Activated T-cell treated with anti-CD3 and anti-CD28 coated beads for 48 hours (primary cell): ENCODE data around the gene UTP11.

Experiments
- DNase-seq: peaks from one replicate; pipeline ENCODE4 v3.0.0-alpha.2; 2020; ENCODE audit warnings: low read depth

UTP11 gene

DNA sequence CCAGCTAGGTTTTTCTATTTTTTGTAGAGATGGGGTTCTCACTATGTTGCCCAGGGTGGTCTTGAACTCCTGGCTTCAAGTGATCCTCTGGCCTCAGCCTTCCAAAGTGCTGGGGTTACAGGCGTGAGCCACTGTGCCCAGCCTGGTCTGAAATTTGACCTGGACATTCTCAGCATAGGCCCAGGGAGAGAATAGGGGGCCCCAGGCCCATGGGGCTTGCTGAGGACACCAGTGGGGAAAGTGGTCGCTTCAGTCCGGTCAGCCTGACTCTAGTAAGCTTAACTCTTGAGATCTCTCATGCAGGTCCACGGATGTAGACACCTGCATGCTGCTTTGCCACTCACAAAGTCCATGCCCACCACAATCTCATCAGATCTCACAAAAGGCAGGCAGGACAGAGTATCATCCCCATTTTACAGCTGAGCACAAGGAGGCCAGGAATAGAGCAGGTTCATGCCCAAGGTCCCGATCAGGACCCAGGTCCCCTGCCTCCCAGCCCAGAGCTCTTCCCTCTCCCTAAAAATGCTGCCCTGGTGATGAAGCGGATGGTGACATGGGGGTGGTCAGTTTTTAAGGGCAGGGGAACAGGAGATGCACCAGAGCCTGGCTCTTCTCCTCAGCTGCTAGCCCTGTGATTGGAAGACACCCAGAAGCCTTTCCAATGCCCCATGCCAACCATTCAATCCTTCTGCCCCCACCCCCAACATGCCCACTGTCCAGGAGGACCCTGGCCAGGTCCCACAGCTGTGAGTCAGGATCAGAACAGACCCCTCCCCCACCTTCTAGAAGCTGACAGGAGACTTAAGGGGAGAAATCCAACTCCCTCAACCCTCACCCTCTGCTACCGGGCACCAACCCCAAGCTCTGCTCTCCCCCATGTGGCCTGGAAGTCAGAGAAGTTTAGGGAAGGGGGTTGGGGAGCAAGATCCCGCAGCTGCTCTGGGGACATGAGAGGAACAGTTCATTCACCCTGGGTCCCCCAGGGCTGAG, 9.0 kb upstream of the UTP11 start:
- DNase-seq = no peak

DNA sequence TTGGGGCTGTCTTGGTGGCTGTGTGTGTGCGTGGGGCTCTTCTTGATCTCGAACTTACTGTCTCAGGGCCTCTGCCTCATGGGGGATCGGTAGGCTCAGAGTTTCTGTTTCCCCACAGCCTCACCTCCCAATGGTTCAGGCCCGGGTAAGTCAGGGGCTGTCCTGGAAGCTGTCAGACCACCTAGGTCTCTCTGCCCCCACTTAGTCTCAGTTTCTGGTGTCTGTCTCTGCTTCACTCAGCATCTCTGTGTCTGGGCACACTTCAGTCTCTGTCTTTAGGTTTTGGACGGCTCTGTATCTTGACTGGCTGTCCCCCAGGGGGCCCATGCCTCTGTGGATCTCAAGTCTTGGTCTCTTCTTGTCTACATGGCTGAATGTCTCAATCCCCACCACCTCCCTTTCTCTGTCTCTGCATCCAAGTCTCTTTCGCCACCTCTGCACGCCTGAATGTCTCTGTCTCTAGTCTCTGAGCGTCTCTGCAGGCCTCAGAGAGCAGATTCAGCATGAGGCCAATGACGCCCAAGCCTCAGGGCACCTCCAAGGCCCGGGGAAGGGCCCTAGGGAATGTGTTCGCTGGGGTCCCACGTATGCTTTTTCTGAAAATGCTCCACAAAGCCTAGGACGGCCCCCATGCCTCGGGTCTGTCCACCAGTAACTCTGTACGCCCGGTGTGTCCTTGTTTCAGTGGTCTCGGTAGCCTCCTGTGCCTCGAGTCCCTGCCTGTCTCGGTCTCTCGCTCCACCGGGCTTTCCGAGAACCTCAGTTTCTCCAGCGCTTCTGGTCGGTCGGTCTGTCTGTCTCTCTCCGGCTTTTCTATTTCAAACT, 8.0 kb upstream of the UTP11 start:
- no peak for DNase-seq

DNA sequence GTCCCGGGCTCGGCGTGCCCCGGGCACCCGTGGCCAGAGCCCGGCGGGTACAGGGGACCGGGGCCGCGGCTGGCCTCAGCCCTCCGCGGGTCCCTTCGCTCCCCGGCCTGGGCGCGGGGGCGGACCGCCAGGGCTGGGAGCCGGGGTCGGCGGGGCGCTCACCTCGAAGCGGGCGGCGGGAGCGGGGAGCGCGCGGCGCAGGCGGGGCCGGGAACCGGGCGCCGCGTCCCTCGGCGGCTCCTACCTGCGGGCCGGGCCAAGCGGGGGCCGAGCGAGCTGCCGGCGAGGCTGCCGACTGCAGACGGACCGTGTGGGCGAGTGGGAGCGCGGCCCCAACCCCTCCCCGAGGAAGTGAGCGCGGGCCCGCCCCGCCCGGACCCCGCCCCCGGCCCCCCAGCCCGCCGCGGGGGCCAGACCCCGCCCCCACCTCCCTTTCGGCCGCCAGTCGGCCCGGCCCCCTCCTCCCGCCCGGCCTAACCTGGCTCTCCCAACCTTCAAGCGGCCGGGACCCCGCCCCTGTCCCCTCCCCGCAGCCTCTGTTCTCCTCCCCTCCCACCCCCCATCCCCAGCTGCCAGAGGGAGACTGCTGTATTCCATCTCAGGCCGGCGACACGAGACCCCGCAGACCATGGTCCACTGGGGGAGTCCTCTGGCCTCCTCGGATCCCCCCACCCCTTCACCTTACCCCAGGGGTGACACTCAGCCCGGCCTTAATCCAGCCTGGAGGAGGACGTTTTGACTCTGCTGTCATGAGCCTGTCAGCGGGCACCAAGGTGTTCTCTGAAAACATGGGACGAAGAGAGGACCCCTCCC, 7.1 kb upstream of the UTP11 start, which contains the start of gene FHL3:
Gene FHL3, minus strand, starts transcription at position 320 of the 813 bp plus-strand sequence. CDS start 6,102 bp downstream, outside the sequence.
- DNase-seq = peak; percentile 57

DNA sequence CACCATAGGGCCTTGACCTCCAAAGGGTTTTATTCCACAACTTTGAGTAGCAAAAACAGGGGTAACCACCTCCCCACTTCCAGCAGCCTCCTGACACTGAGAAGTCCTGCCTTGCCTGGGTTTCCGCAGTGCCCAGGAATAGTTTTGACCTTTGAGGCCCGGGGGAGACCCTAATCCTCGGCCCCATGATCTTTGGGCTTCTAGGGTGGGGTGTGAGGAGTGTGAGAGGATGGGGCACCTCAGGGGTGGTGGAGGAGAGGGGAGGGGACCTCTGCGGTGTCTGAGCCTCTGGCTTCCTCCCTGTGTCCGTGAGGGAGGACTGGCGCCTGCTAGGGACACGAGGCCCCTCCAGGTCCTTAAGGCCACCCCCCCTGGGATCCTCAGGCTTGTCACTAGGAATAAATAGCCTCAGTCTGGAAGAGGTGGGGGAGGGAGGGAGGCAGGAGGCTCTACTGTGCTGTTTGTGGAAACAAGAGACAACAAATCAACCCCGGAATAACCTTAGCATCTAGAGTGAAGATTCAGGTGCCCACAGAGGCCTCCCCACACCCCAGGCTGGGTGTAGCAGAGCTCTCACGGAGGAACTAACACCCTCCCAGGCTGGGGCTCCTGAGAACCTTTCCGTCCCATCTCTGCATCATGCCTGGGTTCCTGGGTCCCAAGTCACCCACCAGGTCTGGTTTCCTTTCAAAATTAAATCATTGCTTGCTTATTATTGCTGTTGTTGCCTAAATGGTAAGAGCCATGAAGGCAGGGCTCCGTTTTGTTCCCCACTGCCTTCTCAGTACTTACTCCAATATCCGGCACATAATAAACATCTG, 6.3 kb upstream of the UTP11 start:
- no peak for DNase-seq

DNA sequence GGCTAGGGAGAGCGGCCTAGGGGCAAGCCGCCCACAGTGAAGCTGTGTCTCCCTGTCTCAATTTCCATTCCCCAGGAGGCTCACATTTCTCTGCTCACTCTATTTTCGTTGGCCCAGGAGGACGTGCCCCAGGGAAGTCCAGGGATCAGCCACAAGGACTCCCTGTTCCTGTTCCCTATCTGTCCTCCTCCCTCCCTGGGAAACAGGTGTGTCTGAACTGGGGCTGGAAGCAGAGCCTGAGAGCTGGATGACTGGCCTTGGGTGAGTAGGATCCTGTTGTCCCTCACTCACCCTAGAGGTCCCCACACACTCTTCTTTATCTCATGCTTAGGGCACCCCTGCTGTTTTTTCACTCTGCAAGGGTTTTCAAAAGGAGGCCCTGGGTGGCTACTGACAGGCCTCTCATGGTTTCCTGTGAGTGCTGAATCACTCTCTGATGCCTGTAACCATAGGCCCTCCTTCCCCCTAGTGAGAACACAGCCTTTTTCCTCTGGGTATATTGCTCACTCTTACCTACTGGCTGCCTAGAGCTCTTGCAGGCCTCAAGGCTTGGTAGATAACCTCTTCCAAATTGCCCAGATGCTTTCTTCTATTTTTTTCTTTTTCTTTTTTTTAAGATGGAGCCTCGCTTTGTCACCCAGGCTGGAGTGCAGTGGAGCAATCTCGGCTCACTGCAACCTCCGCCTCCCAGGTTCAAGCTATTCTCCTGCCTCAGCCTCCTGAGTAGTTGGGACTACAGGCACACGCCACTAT, 3.3 kb upstream of the UTP11 start:
- peak; percentile 44 for DNase-seq

DNA sequence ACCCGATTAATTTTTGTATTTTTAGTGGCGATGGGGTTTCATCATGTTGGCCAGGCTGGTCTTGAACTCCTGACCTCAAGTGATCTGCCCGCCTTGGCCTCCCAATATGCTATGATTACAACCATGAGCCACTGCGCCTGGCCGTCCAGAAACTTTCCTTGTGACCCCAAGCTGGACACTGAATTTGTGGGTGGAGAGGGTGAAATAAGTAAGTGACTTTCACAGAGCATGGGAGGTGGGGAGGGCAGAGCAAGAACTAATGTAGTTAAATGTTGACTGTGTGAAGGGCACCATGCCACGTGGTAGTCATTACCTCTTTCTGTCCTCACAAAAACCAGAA, 2.7 kb upstream of the UTP11 start:
- no peak for DNase-seq

DNA sequence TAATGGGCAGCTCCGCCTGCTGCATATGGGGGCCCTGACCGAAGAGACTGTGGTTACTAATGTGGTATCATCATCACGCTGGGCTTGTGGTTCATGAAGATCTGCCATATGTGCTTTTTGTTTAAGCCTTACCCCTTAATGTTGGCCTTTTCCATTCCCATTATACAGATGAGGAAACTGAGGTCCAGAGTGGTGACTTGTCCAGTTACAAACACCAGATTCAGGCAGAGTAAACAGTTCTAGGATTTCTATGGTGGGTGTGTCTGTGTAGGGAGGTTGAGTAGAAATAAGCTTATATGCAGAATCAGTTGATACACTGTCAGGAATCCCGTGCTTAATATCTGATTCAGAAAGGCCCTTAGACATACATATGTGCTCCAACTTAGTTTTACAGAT, 691 bp downstream of the UTP11 start:
- no peak for DNase-seq

DNA sequence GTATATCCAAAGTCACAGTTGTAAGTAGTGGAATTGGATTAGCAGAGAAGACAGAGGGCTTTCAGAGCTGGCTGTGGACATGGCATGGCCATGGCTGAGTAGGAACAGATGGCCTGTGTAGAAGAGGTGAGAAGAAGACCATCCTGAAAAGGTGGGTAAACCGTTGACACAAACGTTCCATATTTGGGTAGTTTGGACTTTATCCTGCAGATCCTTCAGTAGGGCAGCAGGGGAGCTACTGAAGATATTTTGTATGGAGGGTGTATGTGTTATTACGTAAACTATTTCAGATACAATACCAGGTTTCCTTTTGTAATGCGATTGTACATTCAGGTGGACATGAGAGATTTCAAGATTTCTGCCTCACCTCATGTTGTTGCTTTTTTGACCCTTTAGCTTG, 1.6 kb downstream of the UTP11 start:
- DNase-seq = no peak

DNA sequence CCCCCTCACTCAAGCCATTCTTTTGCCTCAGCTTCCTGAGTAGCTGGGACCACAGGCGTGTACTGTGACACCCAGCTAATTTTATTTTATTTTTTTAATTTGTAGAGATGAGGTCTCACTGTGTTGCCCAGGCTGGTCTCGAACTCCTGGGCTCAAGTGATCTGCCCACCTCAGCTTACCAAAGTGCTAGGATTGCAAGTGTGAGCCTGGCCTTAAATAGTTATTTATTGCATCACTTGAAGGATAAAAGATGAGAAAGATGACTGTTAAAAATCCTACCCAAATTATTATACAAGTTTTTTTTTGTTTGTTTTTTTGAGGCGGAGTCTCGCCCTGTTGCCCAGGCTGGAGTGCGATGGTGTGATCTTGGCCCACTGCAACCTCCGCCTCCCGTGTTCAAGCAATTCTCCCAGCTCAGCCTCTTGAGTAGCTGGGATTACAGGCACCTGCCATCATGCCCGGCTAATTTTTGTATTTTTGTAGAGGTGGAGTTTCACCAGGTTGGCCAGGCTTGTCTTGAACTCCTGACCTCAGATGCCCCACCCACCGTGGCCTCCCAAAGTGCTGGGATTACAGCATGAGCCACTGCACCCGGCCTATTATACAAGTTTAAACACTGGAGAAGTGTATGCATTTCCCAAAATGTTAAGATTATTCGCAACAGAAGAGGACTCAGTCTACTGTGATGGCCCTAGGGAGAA, 2.3 kb downstream of the UTP11 start:
- no peak for DNase-seq

DNA sequence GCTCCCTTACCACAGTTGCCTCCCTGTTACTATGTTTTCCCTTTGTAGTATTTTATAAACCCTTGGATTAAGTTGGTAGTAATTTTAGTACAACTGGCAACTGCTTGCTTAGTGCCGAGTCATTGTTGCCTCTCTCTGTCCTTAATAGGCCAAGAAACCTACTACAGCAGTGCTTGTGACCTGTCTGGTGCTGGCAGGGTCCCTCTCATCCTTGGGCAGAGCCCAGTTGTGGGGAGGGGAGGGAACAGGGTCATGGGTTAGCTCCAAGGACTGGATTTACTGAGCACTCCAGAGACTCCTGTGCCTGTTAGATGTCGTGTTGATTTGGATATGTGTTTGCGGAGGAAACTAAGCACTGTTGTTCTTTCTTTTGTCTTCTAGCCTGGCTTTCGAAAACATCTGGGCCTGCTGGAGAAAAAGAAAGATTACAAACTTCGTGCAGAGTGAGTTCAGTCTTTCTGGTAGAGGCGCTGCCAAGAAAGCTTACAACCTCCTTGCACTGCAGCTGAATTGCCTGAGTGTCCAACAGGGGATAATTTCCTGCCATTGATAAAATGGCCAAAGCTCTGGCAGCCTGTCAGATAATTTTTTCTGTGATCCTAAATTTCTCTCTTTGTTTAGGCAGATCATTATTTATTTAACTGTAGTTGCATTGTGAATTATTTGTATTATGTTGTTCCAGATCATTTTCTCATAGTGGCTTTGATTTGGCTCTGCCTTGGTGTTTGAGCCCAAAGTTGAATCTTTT, 3.6 kb downstream of the UTP11 start:
- DNase-seq = no peak

DNA sequence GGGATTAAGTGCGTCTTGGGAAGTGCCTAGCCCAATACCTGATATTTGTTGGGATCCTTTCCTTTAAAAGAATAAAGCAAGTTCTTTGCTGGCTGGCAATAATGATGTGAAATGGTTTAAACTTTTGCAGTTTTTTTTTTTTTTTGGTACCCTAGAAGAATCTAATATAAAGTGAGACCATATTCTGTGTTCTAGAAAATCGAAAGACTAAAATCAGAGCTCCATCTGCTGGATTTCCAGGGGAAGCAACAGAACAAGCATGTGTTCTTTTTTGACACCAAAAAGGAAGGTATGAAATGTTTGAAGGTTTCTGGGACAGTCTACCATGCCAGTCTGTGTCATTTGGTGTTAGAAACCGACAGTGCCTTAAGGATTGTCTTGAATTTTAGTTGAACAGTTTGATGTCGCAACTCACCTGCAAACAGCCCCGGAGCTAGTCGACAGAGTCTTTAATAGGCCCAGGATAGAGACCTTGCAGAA, 6.4 kb downstream of the UTP11 start:
- DNase-seq = no peak

DNA sequence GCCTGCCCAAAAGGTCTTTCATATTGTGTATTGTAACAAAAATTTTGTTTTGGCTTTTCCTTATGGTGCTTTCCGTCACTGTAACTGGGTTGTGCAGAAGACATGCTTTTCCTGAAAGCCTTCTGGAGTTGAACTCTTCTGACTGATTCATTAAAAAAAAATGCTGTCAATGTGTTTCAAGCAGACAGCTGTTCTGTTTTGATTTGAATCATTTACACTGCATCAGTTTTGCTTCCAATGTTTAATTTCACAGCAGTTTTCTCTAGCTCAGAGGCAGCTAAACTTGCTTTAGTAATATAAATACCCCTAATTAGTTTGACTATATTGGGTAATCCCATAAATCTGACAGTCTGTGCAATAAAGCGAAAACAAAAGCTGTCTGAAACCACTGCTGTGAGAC, 7.9 kb downstream of the UTP11 start:
- no peak for DNase-seq

DNA sequence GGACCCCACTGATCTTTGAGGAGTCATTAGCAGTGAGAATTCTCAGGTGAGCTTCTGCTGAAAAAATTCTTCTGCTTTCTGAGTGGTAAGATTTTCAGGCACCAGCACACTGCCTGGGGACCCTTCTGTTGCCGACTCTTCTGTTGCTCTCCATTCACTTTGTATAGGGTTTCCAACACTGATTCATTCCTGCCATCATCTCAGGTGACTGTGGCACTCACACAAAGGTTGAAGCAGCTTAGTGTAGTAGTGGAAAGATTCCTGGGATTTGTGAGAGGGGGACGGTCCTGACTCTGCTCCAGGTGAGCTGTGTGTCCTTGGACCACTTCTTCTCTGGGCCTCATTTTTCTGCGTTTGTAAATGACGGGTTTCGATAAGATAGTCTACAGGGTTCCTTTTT, 9.4 kb downstream of the UTP11 start:
- DNase-seq = no peak

DNA sequence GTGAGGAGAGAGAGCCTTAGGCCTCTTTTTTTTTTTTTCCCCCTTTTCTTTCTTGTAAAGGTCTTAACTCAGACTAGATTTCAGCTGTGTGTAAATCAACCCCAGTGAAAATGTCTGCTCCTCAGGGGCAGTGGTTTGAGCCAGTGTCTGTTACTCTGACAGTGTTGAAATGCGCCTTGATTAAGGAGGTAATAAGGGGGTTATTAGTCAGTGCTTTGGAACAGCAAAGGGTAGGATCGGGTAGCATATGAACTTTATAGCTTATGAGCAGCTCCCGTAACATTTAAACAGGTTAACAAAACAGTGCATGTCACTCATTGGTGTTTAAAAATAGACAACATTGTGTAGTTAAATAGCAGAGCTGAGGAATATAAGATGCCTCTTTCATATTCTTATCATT, 10.3 kb downstream of the UTP11 start:
- no peak for DNase-seq

DNA sequence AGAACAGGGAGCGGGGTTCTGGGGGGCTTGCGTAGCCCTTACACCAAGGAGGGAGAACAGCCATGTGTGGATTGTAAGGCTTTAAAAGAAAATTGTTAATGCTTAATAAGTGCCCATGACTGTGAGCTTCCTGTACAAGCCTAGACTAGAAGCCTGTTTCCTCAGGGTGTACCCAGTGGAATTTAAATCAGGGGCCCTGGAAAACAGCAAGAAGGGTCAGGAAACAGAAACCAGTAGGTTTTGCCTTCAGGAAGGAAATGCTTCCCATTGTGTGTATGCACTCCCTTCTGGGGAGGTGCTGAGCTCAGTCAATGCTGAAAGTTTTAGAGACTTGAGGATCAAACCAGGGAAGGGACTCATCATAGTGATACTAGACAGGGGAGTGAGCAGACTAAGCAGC, 12.7 kb downstream of the UTP11 start:
- no peak for DNase-seq

DNA sequence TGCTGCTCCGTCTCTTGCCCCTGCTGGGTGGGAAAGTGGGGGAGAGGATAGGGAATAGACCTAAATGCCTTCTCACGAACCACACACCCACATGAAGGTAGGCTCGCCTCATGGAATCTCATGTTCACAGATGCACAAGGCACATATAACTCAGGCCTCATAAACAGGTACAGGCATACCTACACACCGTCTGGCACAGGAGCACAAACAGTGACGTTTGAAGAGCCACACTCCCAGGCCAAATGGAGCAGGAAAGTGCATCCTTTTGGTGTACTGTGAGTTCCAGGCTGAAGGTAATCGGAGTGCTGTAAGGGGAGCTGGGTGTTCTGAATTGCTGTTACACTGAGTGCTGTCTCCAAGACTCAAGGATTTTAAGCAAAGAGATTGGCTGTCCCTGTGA, 13.1 kb downstream of the UTP11 start:
- no peak for DNase-seq

DNA sequence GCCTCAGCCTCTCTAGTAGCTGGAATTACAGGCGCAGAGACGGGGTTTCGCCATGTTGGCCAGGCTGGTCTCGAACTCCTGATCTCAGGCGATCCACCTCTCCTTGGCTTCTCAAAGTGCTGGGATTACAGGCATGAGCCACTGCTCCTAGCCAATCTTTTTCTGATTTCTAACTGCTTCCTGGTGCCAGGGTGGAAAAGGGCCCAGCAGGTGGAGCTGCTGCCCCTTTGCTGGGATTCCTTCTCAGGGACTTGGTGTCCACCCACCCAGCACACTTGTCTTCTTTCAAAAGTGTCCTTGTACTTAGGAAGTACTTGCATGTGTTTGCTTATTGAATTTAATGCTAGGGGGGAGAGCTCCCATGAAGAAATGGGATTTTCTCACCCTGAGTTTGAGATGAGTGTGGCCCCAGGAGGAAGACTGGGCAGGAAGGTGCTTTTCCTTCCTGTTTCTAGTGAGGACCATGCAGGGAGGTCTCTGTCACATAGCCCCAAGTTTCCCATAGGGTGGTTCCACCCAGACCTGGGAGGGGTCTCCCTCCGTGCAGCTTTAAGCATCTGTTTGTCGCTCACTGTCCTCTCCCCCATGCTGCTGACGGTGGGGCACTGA, 14.2 kb downstream of the UTP11 start:
- DNase-seq = peak; percentile 50
